Natural killer cell (primary cell): ENCODE measurements around the gene RUNX1. TPM values are rescaled to one million over a fixed set of nuclear protein-coding genes. Genes with fewer than 3 reads are reported as not detected.

Source experiments
- ATAC-seq, 3 donors: fragments of 150-1000 bp in 2 of 3; fragments of 200-7000 bp in 1 of 3; cut with Tn5 transposase; 1 replicate in 1 of 3; 2 replicates in 2 of 3; pipeline ENCODE4 v1.10.0; 2021; ENCODE audit warnings: mild to moderate bottlenecking in 2 of 3, moderate library complexity in 2 of 3
- DNase-seq, 2 donors: peaks; one replicate each; pipeline versions ENCODE4 v3.0.0 to v3.0.0-alpha.2; 2013 to 2021; ENCODE audit warnings: mixed read lengths in 1 of 2
- H3K27ac ChIP-seq: one replicate; pipeline ENCODE4 v1.5.1; 2013; ENCODE audit warnings: mild to moderate bottlenecking, low read length
- H3K27me3 ChIP-seq: one replicate; pipeline ENCODE4 v1.6.1; 2013; ENCODE audit warnings: low read length; ENCODE audit not compliant: control insufficient read depth, insufficient read depth
- H3K36me3 ChIP-seq: one replicate; pipeline ENCODE4 v1.6.1; 2013; ENCODE audit warnings: low read length; ENCODE audit not compliant: control insufficient read depth, insufficient read depth
- H3K4me1 ChIP-seq: one replicate; pipeline ENCODE4 v1.6.1; 2013; ENCODE audit warnings: low read length; ENCODE audit not compliant: control insufficient read depth, insufficient read depth
- H3K4me3 ChIP-seq: one replicate; pipeline ENCODE4 v1.5.1; 2013; ENCODE audit warnings: low read length
- H3K9me3 ChIP-seq: one replicate; pipeline ENCODE4 v1.6.1; 2013; ENCODE audit warnings: low read length; ENCODE audit not compliant: control insufficient read depth, insufficient read depth
- H3K27ac Mint-ChIP-seq, 2 donors: one replicate each; pipeline ENCODE4 v1.8.0; 2022; ENCODE audit warnings: mild to moderate bottlenecking in 2 of 2, mixed read lengths in 2 of 2, moderate library complexity in 1 of 2
- H3K27me3 Mint-ChIP-seq, 2 donors: one replicate each; pipeline ENCODE4 v1.8.0; 2022; ENCODE audit warnings: low read depth in 2 of 2, mixed read lengths in 2 of 2
- H3K36me3 Mint-ChIP-seq: one replicate; pipeline ENCODE4 v1.8.0; 2022; ENCODE audit warnings: mixed read lengths
- H3K4me1 Mint-ChIP-seq, 2 donors: one replicate each; pipeline ENCODE4 v1.8.0; 2022; ENCODE audit warnings: mixed read lengths in 2 of 2
- H3K4me3 Mint-ChIP-seq: one replicate; pipeline ENCODE4 v1.8.0; 2022; ENCODE audit warnings: mild to moderate bottlenecking, moderate library complexity, mixed read lengths
- H3K9me3 Mint-ChIP-seq, 2 donors: one replicate each; pipeline ENCODE4 v1.8.0; 2022; ENCODE audit warnings: mixed read lengths in 2 of 2
- CTCF ChIP-seq: fragments of 200-600 bp; IDR thresholded peaks from one replicate; pipeline ENCODE4 v1.8.0; 2022; ENCODE audit warnings: antibody characterized with exemption
- WGBS: methylation state at CpG from one replicate; pipeline ENCODE4 v1.1.7; 2013; ENCODE audit warnings: missing lambda C conversion rate; ENCODE audit not compliant: insufficient coverage; 5-methylcytosine and 5-hydroxymethylcytosine counted together
- intact Hi-C: fragments of 100-400 bp; cut with micrococcal nuclease; formaldehyde crosslinking; loops from one replicate; pipeline ENCODE4 v1.14.2; 2022
- total RNA-seq, 4 donors: library from RNA; stranded (reverse); fragments of 120-200 nt in 1 of 4; gene quantifications; one replicate each; pipeline versions ENCODE4 v1.2.3 to v1.2.4, GENCODE V29; 2013 to 2022

The RUNX1 gene
- total RNA-seq, 3 donors from 2014 or later (not counting 1 experiment from before 2014, with no cell fraction given) = 62.1 to 171 (median 98.2) TPM

- intact Hi-C loops = no loop called here
Measured at GRCh38 chr21:34766862-34767261, 282.2 kb downstream of the RUNX1 start.

GRCh38 chr21:34765619-34766018, 283.5 kb downstream of the RUNX1 start:
- Mint-ChIP-seq H3K36me3 (no peaks in the 10 kb centered on the region), H3K4me1 (no peaks in the 10 kb centered on the region), H3K27ac (no peak overlapping the region), H3K9me3 (no peaks in the 10 kb centered on the region), H3K27me3 (peaks cover 4 to 18% of the 10 kb centered on the region in 2 donors), H3K4me3 (no peak overlapping the region)
- H3K27me3 ChIP-seq = no peaks in the 10 kb centered on the region
- intact Hi-C loops = no loop called here
- H3K4me1 ChIP-seq = no peaks in the 10 kb centered on the region
- no peak overlapping the region for H3K27ac ChIP-seq
- 95% methylated on average over 4 of the region's 4 CpGs for WGBS
- no peak for TF ChIP-seq CTCF
- ATAC-seq = no peak
- H3K4me3 ChIP-seq = no peak overlapping the region
- DNase-seq = no peak
- no peaks in the 10 kb centered on the region for H3K9me3 ChIP-seq
- no peaks in the 10 kb centered on the region for H3K36me3 ChIP-seq

More at GRCh38 chr21:34766862-34767261, 282.2 kb downstream of the RUNX1 start:
- no peak overlapping the region for H3K27ac Mint-ChIP-seq
- H3K27me3 Mint-ChIP-seq = peaks cover 4 to 18% of the 10 kb centered on the region in 2 donors
- 76% methylated on average over 1 of the region's 3 CpGs for WGBS
- H3K4me3 Mint-ChIP-seq = no peak overlapping the region
- H3K36me3 ChIP-seq = no peaks in the 10 kb centered on the region
- no peaks in the 10 kb centered on the region for H3K9me3 Mint-ChIP-seq
- ATAC-seq (no peak), DNase-seq (no peak)
- no peaks in the 10 kb centered on the region for H3K27me3 ChIP-seq
- no peaks in the 10 kb centered on the region for H3K36me3 Mint-ChIP-seq
- no peak overlapping the region for H3K4me3 ChIP-seq
- no peaks in the 10 kb centered on the region for H3K4me1 ChIP-seq
- no peak for TF ChIP-seq CTCF
- no peak overlapping the region for H3K27ac ChIP-seq
- no peaks in the 10 kb centered on the region for H3K4me1 Mint-ChIP-seq
- H3K9me3 ChIP-seq = no peaks in the 10 kb centered on the region

- Mint-ChIP-seq H3K27me3 (peaks cover 4 to 18% of the 10 kb centered on the region in 2 donors), H3K9me3 (no peaks in the 10 kb centered on the region), H3K36me3 (no peaks in the 10 kb centered on the region), H3K4me3 (no peak overlapping the region), H3K4me1 (no peaks in the 10 kb centered on the region), H3K27ac (no peak overlapping the region)
- ATAC-seq (no peak), DNase-seq (no peak)
- 87% methylated on average over 3 of the region's 3 CpGs for WGBS
- H3K4me1 ChIP-seq = no peaks in the 10 kb centered on the region
- intact Hi-C loops = no loop called here
- H3K27ac ChIP-seq = no peak overlapping the region
- no peaks in the 10 kb centered on the region for H3K27me3 ChIP-seq
- no peak for TF ChIP-seq CTCF
- H3K4me3 ChIP-seq = no peak overlapping the region
- no peaks in the 10 kb centered on the region for H3K9me3 ChIP-seq
- H3K36me3 ChIP-seq = no peaks in the 10 kb centered on the region
Measured at GRCh38 chr21:34764715-34765284, 284.3 kb downstream of the RUNX1 start.

GRCh38 chr21:34762786-34763185, 286.3 kb downstream of the RUNX1 start:
- no CpG with 5 or more reads among the region's 1 CpG for WGBS
- Mint-ChIP-seq H3K36me3 (no peaks in the 10 kb centered on the region), H3K4me3 (no peak overlapping the region), H3K9me3 (no peaks in the 10 kb centered on the region), H3K27me3 (peaks cover 0 to 9% of the 10 kb centered on the region in 2 donors), H3K27ac (no peak overlapping the region), H3K4me1 (no peaks in the 10 kb centered on the region)
- Histone ChIP-seq H3K4me1 (no peaks in the 10 kb centered on the region), H3K27ac (no peak overlapping the region), H3K4me3 (no peak overlapping the region), H3K36me3 (no peaks in the 10 kb centered on the region), H3K9me3 (no peaks in the 10 kb centered on the region), H3K27me3 (no peaks in the 10 kb centered on the region)
- no peak for TF ChIP-seq CTCF
- ATAC-seq = no peak
- intact Hi-C loops = no loop called here
- no peak for DNase-seq
